WTC11 (cell line): ENCODE results near the gene ATF5.

Experiments used
- CTCF ChIP-seq: fragments of 200-600 bp; IDR thresholded peaks from 2 replicates; pipeline ENCODE4 v1.8.0; 2022; ENCODE audit warnings: antibody characterized with exemption
- ELF4 ChIP-seq: sonication (generic); formaldehyde crosslinking; IDR thresholded peaks from 2 replicates; pipeline ENCODE4 v1.8.1; 2022; ENCODE audit warnings: low read depth, mild to moderate bottlenecking, moderate library complexity, missing genetic modification reagents
- MYBL2 ChIP-seq: sonication (generic); formaldehyde crosslinking; IDR thresholded peaks from 2 replicates; pipeline ENCODE4 v1.8.1; 2023; ENCODE audit warnings: mild to moderate bottlenecking, moderate library complexity, missing genetic modification reagents
- TF ChIP-seq, protein P1 (sequence below): sonication (generic); formaldehyde crosslinking; IDR thresholded peaks from 2 replicates; pipeline ENCODE4 v1.8.1; 2022; ENCODE audit warnings: low read depth, mild to moderate bottlenecking, moderate library complexity, missing genetic modification reagents, borderline replicate concordance

DNA sequence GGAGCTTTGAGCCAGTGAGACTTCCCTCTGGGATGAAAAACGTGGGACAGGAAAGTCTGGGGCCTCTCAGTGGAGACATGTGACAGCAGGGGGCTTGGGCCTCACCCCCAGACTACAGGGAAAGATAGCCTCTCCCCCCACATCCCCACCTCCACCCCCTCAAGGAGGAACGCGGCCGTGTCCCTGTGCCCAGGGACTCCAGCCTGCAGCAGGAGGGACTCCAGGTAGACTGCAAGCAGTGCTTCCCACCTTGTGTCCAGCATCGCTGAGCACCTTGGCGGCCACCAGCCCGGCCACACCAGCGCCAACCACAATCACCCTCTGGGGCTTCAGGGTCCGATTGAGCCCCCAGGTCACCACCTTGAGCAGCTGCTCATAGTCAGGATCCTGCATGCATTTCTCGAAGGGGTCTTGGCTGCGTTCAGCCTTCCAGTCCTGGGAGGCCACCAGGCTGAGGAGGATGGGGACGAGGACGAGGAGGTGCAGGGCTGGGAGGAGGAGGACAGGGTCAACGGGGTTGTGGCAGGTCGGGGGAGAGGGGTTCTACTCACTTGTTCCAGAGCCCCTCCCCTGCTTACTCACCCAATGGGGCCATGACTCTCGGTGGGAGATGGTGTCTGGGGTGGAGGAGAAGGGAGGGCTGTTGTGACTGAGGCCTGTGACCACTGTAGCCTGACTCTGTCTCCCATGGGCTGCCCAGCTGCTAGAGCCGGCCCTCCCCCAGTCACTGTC is 33.3 kb upstream of the ATF5 start:
- TF ChIP-seq CTCF (no peak), ELF4 (CRISPR knock-in tag) (no peak), MYBL2 (CRISPR knock-in tag) (no peak)
- TF ChIP-seq, protein P1, sequence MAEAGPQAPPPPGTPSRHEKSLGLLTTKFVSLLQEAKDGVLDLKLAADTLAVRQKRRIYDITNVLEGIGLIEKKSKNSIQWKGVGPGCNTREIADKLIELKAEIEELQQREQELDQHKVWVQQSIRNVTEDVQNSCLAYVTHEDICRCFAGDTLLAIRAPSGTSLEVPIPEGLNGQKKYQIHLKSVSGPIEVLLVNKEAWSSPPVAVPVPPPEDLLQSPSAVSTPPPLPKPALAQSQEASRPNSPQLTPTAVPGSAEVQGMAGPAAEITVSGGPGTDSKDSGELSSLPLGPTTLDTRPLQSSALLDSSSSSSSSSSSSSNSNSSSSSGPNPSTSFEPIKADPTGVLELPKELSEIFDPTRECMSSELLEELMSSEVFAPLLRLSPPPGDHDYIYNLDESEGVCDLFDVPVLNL (CRISPR knock-in tag) = no peak
